Measurements from ENCODE around the gene BSND. TPM values are rescaled to one million over a fixed set of nuclear protein-coding genes. Genes with fewer than 3 reads are reported as not detected.

The BSND gene
- total RNA-seq, 1 experiment from 2014 or later = 0.42 TPM

- Mint-ChIP-seq H3K36me3 (no peaks in the 10 kb centered on the region), H3K4me3 (no peak overlapping the region), H3K9me3 (no peaks in the 10 kb centered on the region; the same call in 1 of the 2 replicates), H3K27me3 (ENCODE audit: low read depth) (peaks cover 4% of the 10 kb centered on the region), H3K4me1 (peaks cover 17% of the 10 kb centered on the region; the same call in 1 of the 2 replicates), H3K27ac (no peak overlapping the region)
- TF ChIP-seq NFE2L1 (CRISPR knock-in tag; IDR thresholded peaks at IDR 0.05) = no peak
- TF ChIP-seq ZNF317 (CRISPR knock-in tag; IDR thresholded peaks at IDR 0.05; ENCODE audit: borderline replicate concordance, low read depth) = no peak
- TF ChIP-seq ATF6 (CRISPR knock-in tag; IDR thresholded peaks at IDR 0.05) = no peak
- no peak for TF ChIP-seq NFYB (CRISPR knock-in tag; conservative IDR thresholded peaks at IDR 0.05; ENCODE audit: low read depth)
- TF ChIP-seq RORB (CRISPR knock-in tag; IDR thresholded peaks at IDR 0.05) = no peak
- ChIA-PET POLR2A (no interaction called here), CTCF (interaction anchor here (1.0 to 1.8 kb wide), 2 partner anchors 19 to 52 kb away, joined by 4 to 6 read pairs; no protein-coding TSS in a partner anchor)
- ATAC-seq (no peak), DNase-seq (ENCODE audit: low spot score) (no peak)
These were observed 28.9 kb upstream of the BSND start for GRCh38 chr1:54969879-54970278.

GRCh38 chr1:54970901-54971300 lies 27.8 kb upstream of the BSND start:
- Mint-ChIP-seq H3K27me3 (ENCODE audit: low read depth) (peaks cover 4% of the 10 kb centered on the region), H3K4me1 (peaks cover 21% of the 10 kb centered on the region; the same call in 1 of the 2 replicates), H3K36me3 (no peaks in the 10 kb centered on the region), H3K9me3 (no peaks in the 10 kb centered on the region; the same call in 1 of the 2 replicates), H3K27ac (no peak overlapping the region), H3K4me3 (no peak overlapping the region)
- no peak for TF ChIP-seq ETV6 (CRISPR knock-in tag; IDR thresholded peaks at IDR 0.05)
- TF ChIP-seq ZNF219 (CRISPR knock-in tag; IDR thresholded peaks at IDR 0.05; ENCODE audit: borderline replicate concordance) = no peak
- no peak for TF ChIP-seq ERG (CRISPR knock-in tag; IDR thresholded peaks at IDR 0.05)
- TF ChIP-seq NR3C1 (CRISPR knock-in tag; conservative IDR thresholded peaks at IDR 0.05; ENCODE audit: low read depth) = no peak
- TF ChIP-seq PRRX2 (CRISPR knock-in tag; IDR thresholded peaks at IDR 0.05) = no peak
- no peak for TF ChIP-seq PRDM15 (CRISPR knock-in tag; IDR thresholded peaks at IDR 0.05)
- no peak for TF ChIP-seq SMAD4 (CRISPR knock-in tag; IDR thresholded peaks at IDR 0.05)
- no peak for TF ChIP-seq USF2 (CRISPR knock-in tag; IDR thresholded peaks at IDR 0.05)
- TF ChIP-seq MLX (CRISPR knock-in tag; IDR thresholded peaks at IDR 0.05) = no peak
- no peak for TF ChIP-seq FOXP1 (CRISPR knock-in tag; IDR thresholded peaks at IDR 0.05; ENCODE audit: borderline replicate concordance)
- no peak for TF ChIP-seq PREB (CRISPR knock-in tag; IDR thresholded peaks at IDR 0.05; ENCODE audit: borderline replicate concordance)
- TF ChIP-seq CDX4 (CRISPR knock-in tag; IDR thresholded peaks at IDR 0.05; ENCODE audit: borderline replicate concordance) = no peak
- TF ChIP-seq ZNF121 (CRISPR knock-in tag; IDR thresholded peaks at IDR 0.05) = no peak
- no peak for TF ChIP-seq NR2C2 (CRISPR knock-in tag; IDR thresholded peaks at IDR 0.05)
- ChIA-PET POLR2A (no interaction called here), CTCF (interaction anchor here (1.5 to 3.6 kb wide), 3 partner anchors 20 to 51 kb away, joined by 7 to 31 read pairs (median 29); no protein-coding TSS in a partner anchor)
- ATAC-seq = no peak
- no peak for DNase-seq (ENCODE audit: low spot score)
